WERI-Rb-1 (cell line): ENCODE measurements around the gene MESD.

ENCODE experiments used
- DNase-seq: peaks from one replicate; pipeline ENCODE4 v3.0.0-alpha.2; 2020
- H3K27ac ChIP-seq: fragments of 250-450 bp; sonication (Bioruptor Pico); 2 replicates; pipeline ENCODE4 v1.5.1; 2020; ENCODE audit warnings: mild to moderate bottlenecking, moderate library complexity
- H3K27me3 ChIP-seq: fragments of 250-450 bp; sonication (Bioruptor Pico); 2 replicates; pipeline ENCODE4 v1.5.1; 2021; ENCODE audit warnings: mild to moderate bottlenecking, low read depth, moderate library complexity; ENCODE audit not compliant: insufficient read depth, severe bottlenecking
- H3K36me3 ChIP-seq: fragments of 250-450 bp; sonication (Bioruptor Pico); 2 replicates; pipeline ENCODE4 v1.5.1; 2020; ENCODE audit warnings: mild to moderate bottlenecking, moderate library complexity
- H3K4me3 ChIP-seq: 2 replicates; pipeline ENCODE4 v1.5.1; 2011; ENCODE audit warnings: low read depth, mild to moderate bottlenecking, control low read depth, low read length
- H3K9me3 ChIP-seq: fragments of 250-450 bp; sonication (Bioruptor Pico); 2 replicates; pipeline ENCODE4 v1.5.1; 2021; ENCODE audit warnings: mild to moderate bottlenecking, moderate library complexity; ENCODE audit not compliant: severe bottlenecking
- TF ChIP-seq, protein P1 (sequence below): IDR thresholded peaks from 2 replicates; pipeline ENCODE4 v1.5.1; 2011; ENCODE audit warnings: low read depth, mild to moderate bottlenecking, control low read depth, inconsistent platforms, low read length

Gene MESD

DNA sequence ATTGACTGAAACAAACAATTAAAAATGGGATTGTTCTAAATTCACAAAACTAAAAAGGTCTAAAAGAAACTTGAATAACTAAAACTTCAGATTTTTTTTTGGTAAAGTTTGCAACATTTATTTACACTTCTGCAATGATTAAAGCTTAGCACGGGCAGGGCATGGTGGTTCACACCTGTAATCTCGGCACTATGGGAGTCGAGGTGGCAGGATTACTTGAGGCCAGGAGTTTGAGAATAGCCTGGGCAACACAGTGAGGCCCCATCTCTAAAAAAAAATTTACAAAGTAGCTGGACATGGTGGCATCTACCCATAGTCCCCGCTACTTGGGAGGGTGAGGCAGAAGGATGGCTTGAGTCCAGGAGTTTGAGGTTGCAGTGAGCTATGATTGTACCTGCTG is 42.7 kb upstream of the MESD start:
- no peaks in the 10 kb centered on the region for H3K27me3 ChIP-seq
- H3K27ac ChIP-seq, result no peak overlapping the region
- DNase-seq, result no peak
- TF ChIP-seq, protein P1, sequence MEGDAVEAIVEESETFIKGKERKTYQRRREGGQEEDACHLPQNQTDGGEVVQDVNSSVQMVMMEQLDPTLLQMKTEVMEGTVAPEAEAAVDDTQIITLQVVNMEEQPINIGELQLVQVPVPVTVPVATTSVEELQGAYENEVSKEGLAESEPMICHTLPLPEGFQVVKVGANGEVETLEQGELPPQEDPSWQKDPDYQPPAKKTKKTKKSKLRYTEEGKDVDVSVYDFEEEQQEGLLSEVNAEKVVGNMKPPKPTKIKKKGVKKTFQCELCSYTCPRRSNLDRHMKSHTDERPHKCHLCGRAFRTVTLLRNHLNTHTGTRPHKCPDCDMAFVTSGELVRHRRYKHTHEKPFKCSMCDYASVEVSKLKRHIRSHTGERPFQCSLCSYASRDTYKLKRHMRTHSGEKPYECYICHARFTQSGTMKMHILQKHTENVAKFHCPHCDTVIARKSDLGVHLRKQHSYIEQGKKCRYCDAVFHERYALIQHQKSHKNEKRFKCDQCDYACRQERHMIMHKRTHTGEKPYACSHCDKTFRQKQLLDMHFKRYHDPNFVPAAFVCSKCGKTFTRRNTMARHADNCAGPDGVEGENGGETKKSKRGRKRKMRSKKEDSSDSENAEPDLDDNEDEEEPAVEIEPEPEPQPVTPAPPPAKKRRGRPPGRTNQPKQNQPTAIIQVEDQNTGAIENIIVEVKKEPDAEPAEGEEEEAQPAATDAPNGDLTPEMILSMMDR, result no peak
- no peak overlapping the region for H3K4me3 ChIP-seq
- no peaks in the 10 kb centered on the region for H3K36me3 ChIP-seq
- H3K9me3 ChIP-seq, result peaks cover 2% of the 10 kb centered on the region

DNA sequence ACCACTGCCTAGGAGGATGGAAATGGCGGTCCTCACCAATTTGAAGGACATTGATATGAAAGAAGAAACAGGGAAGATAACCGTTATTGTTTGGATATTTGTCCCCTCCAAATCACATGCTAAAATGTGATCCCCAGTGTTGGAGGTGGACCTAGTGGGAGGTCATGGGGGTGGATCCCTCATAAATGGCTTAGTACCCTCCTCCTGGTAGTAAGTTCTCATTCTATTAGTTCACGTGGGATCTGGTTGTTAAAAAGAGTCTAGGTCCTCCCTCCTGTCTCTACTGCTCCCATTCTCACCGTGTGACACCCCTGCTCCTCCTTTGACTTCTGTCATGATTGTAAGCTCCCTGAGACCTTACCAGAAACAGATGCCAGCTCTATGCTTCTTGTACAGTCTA is 41.6 kb upstream of the MESD start:
- Histone ChIP-seq H3K36me3 (no peaks in the 10 kb centered on the region), H3K27ac (no peak overlapping the region), H3K27me3 (no peaks in the 10 kb centered on the region), H3K4me3 (no peak overlapping the region), H3K9me3 (peaks cover 2% of the 10 kb centered on the region)
- no peak for DNase-seq
- TF ChIP-seq, protein P1, result no peak

DNA sequence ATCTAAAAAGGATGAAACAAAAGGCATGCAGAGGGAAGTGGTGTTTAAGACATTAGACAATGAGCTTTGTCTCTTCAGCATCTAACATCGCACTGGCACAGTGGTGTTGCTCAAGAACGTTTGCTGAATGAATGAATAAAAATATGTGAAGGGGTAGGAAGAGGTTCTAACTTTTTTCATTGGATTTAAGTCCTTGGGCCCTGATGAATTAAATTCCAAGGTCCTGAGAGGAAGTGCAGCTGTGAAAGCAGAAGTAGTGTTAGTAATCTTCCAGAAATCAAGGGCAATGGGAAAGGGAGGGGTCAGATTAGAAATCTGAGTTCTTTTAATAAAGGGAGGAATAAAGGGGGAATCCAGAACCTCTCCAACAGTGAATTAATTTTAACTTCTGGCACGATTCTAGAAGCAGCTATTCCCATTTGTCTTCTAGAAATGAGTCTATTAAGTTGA is 40.7 kb upstream of the MESD start:
- no peak overlapping the region for H3K27ac ChIP-seq
- H3K9me3 ChIP-seq, result peaks cover 2% of the 10 kb centered on the region
- no peaks in the 10 kb centered on the region for H3K27me3 ChIP-seq
- H3K4me3 ChIP-seq, result no peak overlapping the region
- no peak for DNase-seq
- H3K36me3 ChIP-seq, result no peaks in the 10 kb centered on the region
- TF ChIP-seq, protein P1, result no peak

DNA sequence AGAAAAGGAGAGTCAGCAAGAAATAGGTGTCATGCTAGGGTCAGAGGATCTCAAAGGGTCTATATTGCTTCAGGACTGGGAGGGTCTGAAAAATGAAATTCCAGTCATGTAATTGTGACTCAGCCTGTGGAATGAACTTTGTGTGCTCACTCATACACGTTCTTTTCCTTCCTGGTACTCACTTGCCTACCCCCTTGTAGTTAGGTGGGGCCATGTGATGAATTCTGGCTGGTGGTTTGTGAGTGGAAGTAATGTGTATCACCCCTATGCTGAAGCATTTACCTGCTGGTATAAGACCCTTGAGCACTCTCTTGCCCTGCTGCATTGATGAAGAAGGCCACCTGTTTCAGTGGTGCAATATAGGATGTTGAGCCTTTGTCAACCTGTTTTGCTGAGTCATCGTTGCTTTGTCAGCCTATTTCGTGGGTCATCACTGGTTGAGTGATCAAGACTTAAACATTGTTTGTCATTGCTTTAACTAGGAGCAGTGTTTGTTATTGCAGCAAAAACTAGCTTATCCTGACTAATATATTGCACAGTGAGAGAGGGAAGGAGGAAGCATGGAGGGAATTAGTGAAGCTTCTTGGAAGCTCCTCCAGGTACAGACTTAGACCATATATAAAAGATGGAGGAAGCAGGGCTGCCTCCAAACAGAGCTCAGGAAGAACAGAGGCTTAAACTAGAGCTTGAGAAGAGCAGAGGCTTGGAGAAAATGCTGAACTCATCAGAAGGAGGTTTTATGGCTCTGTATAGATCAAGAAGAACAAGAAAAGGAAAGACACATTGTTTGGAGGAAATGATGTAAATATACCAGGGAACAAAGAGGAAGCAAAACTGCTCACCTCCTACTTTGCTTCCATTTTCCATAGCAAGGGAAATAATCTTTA is 40.0 kb upstream of the MESD start:
- no peak overlapping the region for H3K4me3 ChIP-seq
- no peaks in the 10 kb centered on the region for H3K36me3 ChIP-seq
- H3K9me3 ChIP-seq, result peaks cover 2% of the 10 kb centered on the region
- no peak overlapping the region for H3K27ac ChIP-seq
- DNase-seq, result no peak
- TF ChIP-seq, protein P1, result no peak
- no peaks in the 10 kb centered on the region for H3K27me3 ChIP-seq

- Histone ChIP-seq H3K27me3 (no peaks in the 10 kb centered on the region), H3K4me3 (no peak overlapping the region), H3K27ac (no peak overlapping the region), H3K36me3 (no peaks in the 10 kb centered on the region), H3K9me3 (peaks cover 2% of the 10 kb centered on the region)
- TF ChIP-seq, protein P1, result no peak
- DNase-seq, result no peak
Observed at GRCh38 chr15:81026836-81027599, 37.4 kb upstream of the MESD start.
